Kidney epithelial cell (primary cell): ENCODE results near the gene VTI1A. TPM values are rescaled to one million over a fixed set of nuclear protein-coding genes. Genes with fewer than 3 reads are reported as not detected.

Experiments
- DNase-seq: peaks from one replicate; pipeline ENCODE4 v3.0.0-alpha.2; 2010; ENCODE audit warnings: low read depth
- H3K27me3 ChIP-seq: 2 replicates; pipeline ENCODE4 v1.6.0; 2011; ENCODE audit warnings: low read length; ENCODE audit not compliant: control insufficient read depth, insufficient read depth
- H3K36me3 ChIP-seq: 2 replicates; pipeline ENCODE4 v1.5.1; 2011; ENCODE audit warnings: low read length; ENCODE audit not compliant: control insufficient read depth, insufficient read depth
- H3K4me3 ChIP-seq: 2 replicates; pipeline ENCODE4 v1.5.1; 2011; ENCODE audit warnings: low read depth, mild to moderate bottlenecking, control low read depth, low read length
- CTCF ChIP-seq: IDR thresholded peaks from 2 replicates; pipeline ENCODE4 v1.5.1; 2011; ENCODE audit warnings: mild to moderate bottlenecking, moderate library complexity, low read length, control low read depth, inconsistent platforms; ENCODE audit not compliant: insufficient read depth, poor library complexity, severe bottlenecking
- total RNA-seq: library from RNA; depleted of rRNA; stranded (reverse); fragments of >200 nt; gene quantifications from 2 replicates; pipeline ENCODE4 v1.2.3, GENCODE V29; 2015

The VTI1A gene
- total RNA-seq, 1 donor from 2014 or later = 45.7 TPM

- no peaks in the 10 kb centered on the region for H3K27me3 ChIP-seq
- DNase-seq = no peak
- TF ChIP-seq CTCF = no peak
- H3K36me3 ChIP-seq = no peaks in the 10 kb centered on the region
- H3K4me3 ChIP-seq = no peak overlapping the region
These were observed 77.6 kb downstream of the VTI1A start for GRCh38 chr10:112524641-112525040.

- Histone ChIP-seq H3K4me3 (no peak overlapping the region), H3K27me3 (no peaks in the 10 kb centered on the region), H3K36me3 (no peaks in the 10 kb centered on the region)
- TF ChIP-seq CTCF = no peak
- no peak for DNase-seq
These were observed 78.2 kb downstream of the VTI1A start for GRCh38 chr10:112525200-112525599.

- TF ChIP-seq CTCF = no peak
- Histone ChIP-seq H3K27me3 (no peaks in the 10 kb centered on the region), H3K4me3 (no peak overlapping the region), H3K36me3 (no peaks in the 10 kb centered on the region)
- DNase-seq = no peak
These were observed 79.1 kb downstream of the VTI1A start for GRCh38 chr10:112526139-112526538.

- no peak for DNase-seq
- Histone ChIP-seq H3K27me3 (no peaks in the 10 kb centered on the region), H3K4me3 (no peak overlapping the region), H3K36me3 (no peaks in the 10 kb centered on the region)
- no peak for TF ChIP-seq CTCF
These were observed 79.9 kb downstream of the VTI1A start for GRCh38 chr10:112526906-112527305.

- no peaks in the 10 kb centered on the region for H3K36me3 ChIP-seq
- H3K4me3 ChIP-seq = no peak overlapping the region
- H3K27me3 ChIP-seq = no peaks in the 10 kb centered on the region
- TF ChIP-seq CTCF = no peak
- no peak for DNase-seq
These were observed 81.2 kb downstream of the VTI1A start for GRCh38 chr10:112528235-112528634.

GRCh38 chr10:112531421-112531820 is 84.4 kb downstream of the VTI1A start:
- Histone ChIP-seq H3K36me3 (no peaks in the 10 kb centered on the region), H3K27me3 (no peaks in the 10 kb centered on the region), H3K4me3 (no peak overlapping the region)
- no peak for TF ChIP-seq CTCF
- DNase-seq = no peak
